Kasumi-1 (cell line): Measurements from ENCODE around the gene DTNBP1.
A peak's percentile ranks its signal among the peaks of the same experiment; 100 is the strongest.

ENCODE experiments used
- DNase-seq, 2 experiments: peaks; one replicate each; lab custom pipeline; 2025; lab: John Stamatoyannopoulos, UW

DTNBP1 gene

GRCh38 chr6:15556711-15557110 is 106.1 kb downstream of the DTNBP1 start:
- no peak for DNase-seq

DNA sequence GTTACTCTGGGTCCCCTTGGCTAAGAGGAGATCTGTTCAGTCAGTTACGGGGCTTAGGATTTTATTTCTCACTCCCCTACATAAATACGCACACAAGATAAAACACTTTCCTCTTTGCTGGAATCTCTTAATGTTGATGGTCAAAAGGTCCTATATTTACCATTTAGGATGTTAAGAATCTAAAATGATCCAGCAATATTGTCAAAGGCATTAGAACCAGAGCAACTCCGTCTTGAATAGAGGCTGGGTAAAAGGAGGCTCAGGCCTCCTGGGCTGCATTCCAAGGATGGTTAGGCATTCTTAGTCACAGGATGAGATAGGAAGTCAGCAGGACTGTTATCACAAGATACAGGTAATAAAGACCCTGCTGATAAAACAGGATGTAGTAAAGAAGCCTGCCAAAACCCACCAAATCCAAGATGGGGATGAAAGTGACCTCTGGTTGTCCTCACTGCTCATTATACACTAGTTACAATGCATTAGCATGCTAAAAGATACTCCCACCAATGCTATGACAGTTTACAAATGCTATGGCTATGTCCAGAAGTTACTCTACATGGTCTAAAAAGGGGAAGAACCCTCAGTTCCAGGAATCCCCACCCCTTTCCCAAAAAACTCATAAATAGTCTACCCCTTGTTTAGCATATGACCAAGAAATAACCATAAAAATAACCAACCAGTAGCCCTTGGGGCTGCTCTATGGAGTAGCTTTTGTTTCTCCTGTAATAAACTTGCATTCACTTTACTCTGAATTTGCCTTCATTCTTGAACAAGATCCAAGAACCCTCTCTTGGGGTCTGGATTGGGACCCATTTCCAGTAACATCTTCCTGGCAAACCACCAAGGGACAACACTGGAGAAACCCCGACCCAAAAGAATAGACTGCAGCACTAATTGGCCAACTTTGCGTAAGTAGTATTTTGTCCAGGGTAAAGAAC is 107.5 kb downstream of the DTNBP1 start:
- DNase-seq = no peak

DNA sequence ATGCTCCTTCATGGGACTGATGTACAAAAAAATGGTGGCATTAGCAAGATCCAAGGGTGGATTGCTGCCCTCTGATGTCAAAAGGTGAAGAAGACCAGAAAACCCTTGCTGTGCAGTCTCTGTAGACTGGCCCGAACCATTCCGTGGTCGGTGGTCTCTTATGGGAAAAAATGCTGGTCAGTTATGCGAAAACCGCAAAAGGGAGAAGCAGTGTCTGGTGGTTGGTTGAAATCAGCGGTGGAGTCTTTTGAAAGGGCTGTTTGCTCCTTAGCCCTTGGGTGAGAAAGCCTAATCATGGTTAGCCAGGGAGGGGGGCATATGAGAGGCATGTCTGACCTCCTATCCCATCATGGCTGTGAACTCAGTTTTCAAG is 108.1 kb downstream of the DTNBP1 start:
- DNase-seq = no peak

- DNase-seq = no peak
Measured at GRCh38 chr6:15553736-15554294, 109.0 kb downstream of the DTNBP1 start.

- no peak for DNase-seq
Measured at GRCh38 chr6:15553031-15553430, 109.8 kb downstream of the DTNBP1 start.

DNA sequence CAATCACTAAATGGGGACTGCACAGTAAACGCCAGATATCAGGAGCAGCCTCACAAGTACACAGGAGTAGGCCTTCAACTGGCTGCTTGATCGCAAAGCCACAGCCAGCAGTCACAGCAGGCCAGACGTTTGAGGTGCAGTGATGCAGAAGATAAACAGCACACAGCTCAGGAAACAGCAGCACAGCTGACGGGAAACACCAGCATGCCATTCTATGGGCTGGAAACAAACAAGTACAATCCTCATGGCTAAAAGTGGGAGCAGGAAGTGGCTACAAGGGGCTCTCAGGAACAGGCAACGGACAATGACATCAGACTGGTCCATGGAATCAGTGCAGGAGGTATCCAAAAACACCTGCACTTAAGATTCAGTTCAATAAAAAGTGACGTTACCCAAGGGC is 111.0 kb downstream of the DTNBP1 start:
- DNase-seq = no peak

DNA sequence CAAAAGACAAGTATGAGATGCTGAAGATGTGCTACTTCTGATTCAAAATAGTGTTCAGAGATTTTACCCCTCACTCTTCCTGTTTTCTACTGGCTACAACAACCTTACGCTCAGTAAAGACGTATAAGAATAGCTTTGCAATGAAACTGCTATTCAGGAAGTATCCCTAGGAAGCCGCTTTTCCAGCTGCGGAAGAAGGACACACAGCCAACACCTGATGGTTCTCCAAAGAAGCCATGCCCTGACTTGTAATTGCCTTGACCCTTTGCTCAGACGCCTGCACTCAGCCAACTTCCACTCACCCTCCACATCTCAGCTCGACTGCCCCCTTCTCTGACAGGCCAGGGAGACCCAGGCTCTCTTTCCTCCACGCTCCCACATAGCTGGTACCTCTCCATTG is 111.6 kb downstream of the DTNBP1 start:
- no peak for DNase-seq

- no peak for DNase-seq
Measured at GRCh38 chr6:15550546-15551123, 112.2 kb downstream of the DTNBP1 start.

DNA sequence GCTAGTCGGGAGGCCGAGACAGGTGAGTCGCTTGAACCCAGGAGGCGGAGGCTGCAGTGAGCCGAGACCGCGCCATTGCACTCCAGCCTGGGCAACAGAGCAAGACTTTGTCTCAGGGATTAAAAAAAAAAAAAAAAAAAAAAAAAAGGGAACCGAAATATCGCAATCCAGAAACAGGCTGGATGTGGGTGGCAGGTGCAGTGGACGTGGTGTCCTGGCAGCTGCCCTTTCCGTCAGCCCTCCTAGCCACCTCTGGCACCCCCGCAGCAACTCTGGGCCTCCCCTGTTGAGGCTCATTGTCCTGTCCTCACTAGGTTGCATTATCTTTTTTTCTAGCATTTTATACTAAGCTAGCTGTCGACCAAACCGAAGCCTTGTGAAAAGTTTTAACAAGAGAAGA is 113.5 kb downstream of the DTNBP1 start:
- DNase-seq = no peak

DNA sequence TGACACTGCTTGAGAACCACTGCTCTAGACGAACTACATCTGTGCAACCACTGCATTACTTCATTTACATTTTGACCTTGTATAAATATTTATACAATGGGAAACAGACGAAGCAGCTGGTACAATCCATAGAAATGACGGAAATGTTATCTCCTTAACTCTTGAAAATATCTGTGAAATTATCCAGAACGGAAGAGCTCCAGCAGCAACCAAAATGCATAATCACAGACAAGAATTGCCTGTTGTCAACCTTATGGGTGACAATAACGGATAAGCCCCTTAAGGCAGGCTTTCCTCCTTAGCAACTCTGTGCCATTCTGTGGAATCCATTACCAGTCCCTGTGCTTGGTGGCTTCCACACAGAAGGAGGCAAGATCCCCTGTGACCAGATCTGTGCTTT is 115.4 kb downstream of the DTNBP1 start:
- no peak for DNase-seq

DNA sequence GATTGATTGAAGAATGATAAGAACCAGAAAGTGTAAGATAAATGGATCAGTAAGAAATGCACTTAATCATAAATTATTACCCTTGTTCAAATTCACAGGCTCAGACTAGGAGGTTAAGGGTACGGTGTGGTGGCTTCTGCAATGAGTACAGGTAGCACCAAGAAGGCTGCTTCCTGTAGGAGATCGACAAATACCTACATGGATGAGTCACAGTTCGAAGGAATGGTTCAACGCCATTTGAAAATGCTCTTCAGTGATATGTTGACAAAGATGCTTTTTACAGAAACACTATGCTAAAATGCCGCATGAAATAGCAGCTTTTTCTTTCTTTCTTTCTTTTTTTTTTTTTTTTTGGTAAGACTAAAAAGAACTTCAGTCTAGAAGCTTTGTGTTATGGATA is 116.2 kb downstream of the DTNBP1 start:
- no peak for DNase-seq

DNA sequence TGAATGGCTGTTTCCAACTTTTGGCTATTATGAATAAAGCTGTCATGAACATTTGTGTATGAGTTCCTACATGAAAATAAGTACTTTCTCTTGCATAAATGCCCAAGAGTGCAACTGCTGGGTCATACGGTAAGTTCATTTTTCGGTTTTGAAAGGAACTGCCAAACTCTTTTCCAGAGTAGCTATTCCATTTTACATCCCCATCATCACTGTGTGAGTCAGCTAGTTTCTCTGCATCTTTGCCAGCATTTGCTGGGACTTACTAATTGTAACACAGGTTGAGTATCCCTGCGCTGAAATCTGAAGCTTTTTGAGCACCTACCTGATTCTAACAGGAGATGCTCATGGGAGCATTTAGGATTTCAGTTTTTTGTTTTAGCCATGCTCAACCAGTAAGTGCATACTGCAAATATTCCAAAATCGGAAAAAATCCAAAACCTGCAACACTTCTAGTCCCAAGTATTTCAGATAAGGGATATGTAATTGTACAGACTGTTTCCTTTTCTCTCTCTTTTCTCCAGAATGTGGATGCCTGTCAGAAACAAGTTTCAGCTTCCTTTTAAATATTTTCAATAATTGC is 118.4 kb downstream of the DTNBP1 start:
- DNase-seq = no peak

- peak; percentile 25 to 45 for DNase-seq
Measured at GRCh38 chr6:15543332-15543917, 119.4 kb downstream of the DTNBP1 start.

DNA sequence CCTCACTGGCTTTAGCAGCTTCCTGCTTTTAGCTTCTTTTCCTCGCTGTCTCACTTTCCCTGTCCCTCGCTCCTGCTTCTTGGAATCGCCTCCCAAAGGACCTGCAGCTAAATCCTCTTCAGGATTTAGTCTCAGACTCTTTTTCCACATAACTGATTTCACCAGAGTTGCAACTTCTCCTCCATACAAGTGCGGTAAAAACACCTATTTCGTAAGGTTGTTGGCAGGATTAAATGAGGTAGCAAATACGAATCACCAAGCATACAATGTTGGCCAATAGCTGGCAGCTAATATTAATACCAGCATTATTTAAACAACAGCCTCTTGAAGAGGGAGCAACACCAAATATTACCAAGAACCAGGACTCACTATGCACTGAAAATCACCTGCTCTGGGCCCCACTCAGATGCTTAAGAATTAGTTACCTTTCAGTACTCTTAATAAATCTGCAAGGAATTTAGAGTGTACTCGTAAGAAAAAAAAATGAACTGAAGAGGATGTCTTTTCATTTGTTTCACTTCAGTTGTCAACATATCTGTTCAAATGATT is 123.0 kb downstream of the DTNBP1 start:
- DNase-seq = no peak

GRCh38 chr6:15538766-15539495 is 123.9 kb downstream of the DTNBP1 start:
- DNase-seq = no peak

GRCh38 chr6:15538106-15538505 is 124.7 kb downstream of the DTNBP1 start:
- DNase-seq = no peak

- no peak for DNase-seq
Measured at GRCh38 chr6:15536198-15536955, 126.5 kb downstream of the DTNBP1 start.

GRCh38 chr6:15535495-15536197 is 127.2 kb downstream of the DTNBP1 start:
- no peak for DNase-seq

GRCh38 chr6:15534974-15535373 is 127.9 kb downstream of the DTNBP1 start:
- peak; percentile 81 to 86 for DNase-seq

- no peak for DNase-seq
Measured at GRCh38 chr6:15533379-15534026, 129.3 kb downstream of the DTNBP1 start.
